Tibial nerve (tissue), 4 donors: ENCODE results near the gene SOX5. TPM values are rescaled to one million over a fixed set of nuclear protein-coding genes. Genes with fewer than 3 reads are reported as not detected.
"Not testable (repeated sequence)": the region's sequence is repeated elsewhere in the genome, so short reads cannot be mapped to it uniquely, and the experiment has no call there.

Experiments
- DNase-seq, 2 donors: peaks; one replicate each; pipeline ENCODE4 v3.0.0-alpha.2; 2019; ENCODE audit warnings: low spot score in 2 of 2
- H3K27ac ChIP-seq, 4 donors: fragments of 200-600 bp; sonication (generic) in 3 of 4; one replicate each; pipeline ENCODE4 v1.5.1; 2017 to 2019; ENCODE audit warnings: mild to moderate bottlenecking in 1 of 4
- H3K27me3 ChIP-seq, 2 donors: fragments of 200-600 bp; sonication (generic) in 1 of 2; one replicate each; pipeline versions ENCODE4 v1.5.1 to v1.6.0; 2017 to 2019
- H3K36me3 ChIP-seq, 3 donors: fragments of 200-600 bp; sonication (generic); one replicate each; pipeline ENCODE4 v1.5.1; 2018 to 2019
- H3K4me1 ChIP-seq, 4 donors: fragments of 200-600 bp; sonication (generic) in 3 of 4; one replicate each; pipeline ENCODE4 v1.5.1; 2017 to 2019
- H3K4me3 ChIP-seq, 4 donors: fragments of 200-600 bp; sonication (generic) in 3 of 4; one replicate each; pipeline ENCODE4 v1.5.1; 2017 to 2019; ENCODE audit warnings: mild to moderate bottlenecking in 1 of 4, moderate library complexity in 1 of 4
- H3K9me3 ChIP-seq, 4 donors: fragments of 200-600 bp; sonication (generic) in 3 of 4; one replicate each; pipeline ENCODE4 v1.5.1; 2017 to 2019
- CTCF ChIP-seq, 5 experiments: fragments of 200-600 bp in 3 of 5; fragments of 450-650 bp in 2 of 5; sonication (generic) in 3 of 5; IDR thresholded peaks; one replicate each; pipeline ENCODE4 v1.5.1; 2016 to 2019; ENCODE audit warnings: antibody characterized with exemption in 5 of 5, mild to moderate bottlenecking in 3 of 5, moderate library complexity in 2 of 5
- EP300 ChIP-seq, 2 donors: sonication (generic); formaldehyde crosslinking; IDR thresholded peaks; one replicate each; pipeline ENCODE4 v1.6.1; 2017; ENCODE audit warnings: antibody characterized with exemption in 2 of 2, mild to moderate bottlenecking in 1 of 2
- POLR2A ChIP-seq, 2 donors: fragments of 450-650 bp; IDR thresholded peaks; one replicate each; pipeline ENCODE4 v1.6.1; 2017; ENCODE audit warnings: antibody characterized with exemption in 2 of 2, mild to moderate bottlenecking in 2 of 2, moderate library complexity in 2 of 2
- WGBS, 2 donors: methylation state at CpG; one replicate each; pipeline ENCODE4 v1.1.5; 2018; 5-methylcytosine and 5-hydroxymethylcytosine counted together
- total RNA-seq, 4 donors: library from RNA; depleted of rRNA; stranded (reverse); fragments of >200 nt; gene quantifications; one replicate each; pipeline ENCODE4 v1.1.0, GENCODE V29; 2016

The SOX5 gene
- total RNA-seq, 4 donors from 2014 or later, result 24.0 to 53.8 (median 38.6) TPM

GRCh38 chr12:23834076-23834475, 115.4 kb downstream of the SOX5 start:
- Histone ChIP-seq H3K4me3 (no peak overlapping the region), H3K27ac (no peak overlapping the region), H3K4me1 (peaks cover 0 to 3% (median 0%) of the 10 kb centered on the region in 4 donors), H3K9me3 (no peaks in the 10 kb centered on the region), H3K27me3 (no peaks in the 10 kb centered on the region), H3K36me3 (no peaks in the 10 kb centered on the region)
- DNase-seq, result no peak
- TF ChIP-seq POLR2A (IDR thresholded peaks at IDR 0.05) (no peak), CTCF (IDR thresholded peaks at IDR 0.05) (no peak), EP300 (IDR thresholded peaks at IDR 0.05) (no peak)
- 81 to 87% methylated on average over 7 of the region's 7 CpGs for WGBS, 2 donors

GRCh38 chr12:23831739-23832138, 117.7 kb downstream of the SOX5 start:
- H3K4me3 ChIP-seq, result no peak overlapping the region
- 70 to 78% methylated on average over 3 of the region's 3 CpGs for WGBS, 2 donors

GRCh38 chr12:23830210-23830609, 119.3 kb downstream of the SOX5 start:
- Histone ChIP-seq H3K36me3 (no peaks in the 10 kb centered on the region), H3K4me1 (peaks cover 0 to 12% (median 0%) of the 10 kb centered on the region in 4 donors), H3K27ac (no peak overlapping the region), H3K4me3 (no peak overlapping the region), H3K9me3 (no peaks in the 10 kb centered on the region), H3K27me3 (no peaks in the 10 kb centered on the region)
- 53 to 60% methylated on average over 2 of the region's 2 CpGs for WGBS, 2 donors
- TF ChIP-seq POLR2A (IDR thresholded peaks at IDR 0.05), result no peak
- no peak for TF ChIP-seq EP300 (IDR thresholded peaks at IDR 0.05)
- TF ChIP-seq CTCF (IDR thresholded peaks at IDR 0.05), result no peak
- DNase-seq, result no peak

More at GRCh38 chr12:23831739-23832138, 117.7 kb downstream of the SOX5 start:
- DNase-seq, result no peak
- no peak overlapping the region for H3K27ac ChIP-seq
- no peaks in the 10 kb centered on the region for H3K27me3 ChIP-seq
- H3K4me1 ChIP-seq, result peaks cover 0 to 9% (median 0%) of the 10 kb centered on the region in 4 donors
- TF ChIP-seq POLR2A (IDR thresholded peaks at IDR 0.05) (no peak), EP300 (IDR thresholded peaks at IDR 0.05) (no peak), CTCF (IDR thresholded peaks at IDR 0.05) (no peak)
- H3K9me3 ChIP-seq, result no peaks in the 10 kb centered on the region
- H3K36me3 ChIP-seq, result no peaks in the 10 kb centered on the region

GRCh38 chr12:23827353-23827752, 122.1 kb downstream of the SOX5 start:
- no peaks in the 10 kb centered on the region for H3K36me3 ChIP-seq
- peaks cover 0 to 12% (median 0%) of the 10 kb centered on the region in 4 donors for H3K4me1 ChIP-seq
- H3K4me3 ChIP-seq, result no peak overlapping the region
- WGBS, 2 donors, result 82 to 89% methylated on average over 2 of the region's 2 CpGs
- no peak for TF ChIP-seq EP300 (IDR thresholded peaks at IDR 0.05)
- TF ChIP-seq POLR2A (IDR thresholded peaks at IDR 0.05), result no peak
- no peak for TF ChIP-seq CTCF (IDR thresholded peaks at IDR 0.05)
- no peaks in the 10 kb centered on the region for H3K27me3 ChIP-seq
- no peak overlapping the region for H3K27ac ChIP-seq
- no peaks in the 10 kb centered on the region for H3K9me3 ChIP-seq
- no peak for DNase-seq

GRCh38 chr12:23825124-23825523, 124.3 kb downstream of the SOX5 start:
- not testable (repeated sequence) for H3K27me3 ChIP-seq, H3K36me3 ChIP-seq, DNase-seq, H3K9me3 ChIP-seq, H3K4me3 ChIP-seq, H3K27ac ChIP-seq
- peaks cover 0 to 12% (median 0%) of the 10 kb centered on the region in 4 donors for H3K4me1 ChIP-seq
- 90 to 94% methylated on average over 7 to 11 of the region's 11 CpGs for WGBS, 2 donors

- Histone ChIP-seq H3K27me3 (no peaks in the 10 kb centered on the region), H3K27ac (no peak overlapping the region), H3K4me3 (no peak overlapping the region), H3K36me3 (no peaks in the 10 kb centered on the region), H3K9me3 (no peaks in the 10 kb centered on the region), H3K4me1 (peaks cover 0 to 9% (median 0%) of the 10 kb centered on the region in 4 donors)
- WGBS, 2 donors, result 89 to 93% methylated on average over 8 of the region's 8 CpGs
- no peak for TF ChIP-seq POLR2A (IDR thresholded peaks at IDR 0.05)
- TF ChIP-seq EP300 (IDR thresholded peaks at IDR 0.05), result no peak
- no peak for TF ChIP-seq CTCF (IDR thresholded peaks at IDR 0.05)
- DNase-seq, result no peak
Measured at GRCh38 chr12:23824358-23824757, 125.1 kb downstream of the SOX5 start.

- DNase-seq, H3K27me3 ChIP-seq, H3K27ac ChIP-seq, H3K4me3 ChIP-seq, H3K9me3 ChIP-seq, H3K4me1 ChIP-seq, H3K36me3 ChIP-seq: not testable (repeated sequence)
Measured at GRCh38 chr12:23822883-23823282, 126.6 kb downstream of the SOX5 start.
